HL-60 (cell line): ENCODE measurements around the gene CXCR2.

Experiments used
- CTCF ChIP-seq: IDR thresholded peaks from one replicate; pipeline ENCODE4 v1.5.1; 2011; ENCODE audit warnings: low read length, control low read depth, inconsistent platforms; ENCODE audit not compliant: insufficient read depth
- REST ChIP-seq: IDR thresholded peaks from 2 replicates; pipeline ENCODE4 v1.6.1; 2012; ENCODE audit warnings: low read depth; ENCODE audit not compliant: insufficient replicate concordance

- no peak for TF ChIP-seq CTCF
- no peak for TF ChIP-seq REST
These were observed 23.3 kb downstream of the CXCR2 start for GRCh38 chr2:218149098-218149497.
